Loucy (cell line): ENCODE measurements around the gene WASF2.

Source experiments
- CTCF ChIP-seq: fragments of 200-600 bp; sonication (generic); conservative IDR thresholded peaks from 2 replicates; pipeline ENCODE4 v1.5.1; 2014; ENCODE audit warnings: mild to moderate bottlenecking, antibody characterized with exemption, low read length
- EZH2phosphoT487 ChIP-seq: fragments of 200-600 bp; IDR thresholded peaks from 2 replicates; pipeline ENCODE4 v1.6.1; 2018; ENCODE audit warnings: antibody characterized with exemption, mild to moderate bottlenecking, moderate library complexity, borderline replicate concordance

- TF ChIP-seq CTCF: no peak
- no peak for TF ChIP-seq EZH2phosphoT487
These were observed 13.1 kb upstream of the WASF2 start for GRCh38 chr1:27503033-27503432.
